Activated CD4-positive, CD25-positive, alpha-beta regulatory T cell treated with anti-CD3 and anti-CD28 coated beads, Interleukin-2, amount 50 U/mL, for 16 hours (primary cell): Measurements from ENCODE around the gene PREX1.
A peak's percentile ranks its signal among the peaks of the same experiment; 100 is the strongest.

Experiments used
- DNase-seq: peaks from one replicate; pipeline ENCODE4 v3.0.0-alpha.2; 2020; ENCODE audit warnings: low read depth, low spot score

PREX1 gene

DNA sequence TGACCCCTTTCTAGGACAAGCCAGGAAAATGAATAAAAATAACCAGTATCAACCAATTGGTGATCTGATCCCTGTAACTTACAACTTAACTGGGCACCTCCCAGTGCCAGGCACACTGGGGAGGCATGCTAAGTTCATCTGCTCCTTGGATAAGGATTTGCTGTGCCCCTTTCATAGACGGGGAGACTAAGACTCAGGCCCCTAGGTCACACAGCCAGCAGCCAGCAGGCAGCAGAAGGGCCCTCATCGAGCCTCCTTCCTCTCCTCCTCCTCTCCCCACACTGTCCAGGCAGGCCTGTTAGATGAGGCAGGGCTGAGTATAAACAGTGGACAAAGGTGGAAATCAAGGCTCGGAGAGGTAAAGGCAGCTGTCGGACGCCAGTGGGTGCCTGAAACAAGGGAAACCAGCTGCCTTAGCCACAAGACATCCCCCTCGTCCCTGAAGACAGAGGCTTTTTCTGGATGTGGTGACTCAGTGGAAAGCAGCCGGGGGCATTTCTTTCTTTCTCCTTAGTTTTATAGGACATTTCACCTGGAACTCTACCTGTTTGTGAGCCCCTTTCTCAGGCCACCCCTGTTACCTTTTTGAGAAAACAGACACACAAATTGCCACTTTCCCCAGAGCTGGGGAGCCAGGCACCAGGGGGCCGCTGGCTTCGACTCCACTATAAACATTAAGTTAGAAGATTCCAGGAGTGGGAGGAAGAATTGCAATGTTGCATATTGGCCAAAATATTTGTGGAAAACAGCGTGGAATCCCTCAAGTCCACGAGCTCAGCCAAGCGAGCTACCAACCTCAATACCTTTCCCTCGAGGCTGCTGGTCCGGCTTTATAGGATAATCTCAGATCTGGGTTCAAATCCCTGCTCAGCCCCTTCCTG lies 166.0 kb downstream of the PREX1 start:
- no peak for DNase-seq

DNA sequence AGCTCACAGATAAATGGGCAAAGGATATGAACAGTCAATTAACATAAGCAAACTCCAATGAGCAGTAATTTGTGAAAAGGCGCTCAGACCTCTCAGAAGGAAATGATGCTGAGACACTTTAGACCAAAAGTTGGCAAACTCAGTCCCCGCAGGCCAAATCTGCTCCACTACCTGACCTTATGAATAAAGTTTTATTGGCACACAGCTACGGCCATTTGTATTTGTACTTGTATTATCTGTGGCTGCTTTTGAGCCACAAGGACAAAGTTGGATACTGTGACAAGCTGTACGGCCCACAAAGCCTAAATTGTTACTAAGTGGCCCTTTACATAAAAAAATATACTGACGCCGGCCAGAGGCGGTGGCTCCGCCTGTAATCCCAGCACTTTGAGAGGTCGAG lies 167.0 kb downstream of the PREX1 start:
- no peak for DNase-seq

DNA sequence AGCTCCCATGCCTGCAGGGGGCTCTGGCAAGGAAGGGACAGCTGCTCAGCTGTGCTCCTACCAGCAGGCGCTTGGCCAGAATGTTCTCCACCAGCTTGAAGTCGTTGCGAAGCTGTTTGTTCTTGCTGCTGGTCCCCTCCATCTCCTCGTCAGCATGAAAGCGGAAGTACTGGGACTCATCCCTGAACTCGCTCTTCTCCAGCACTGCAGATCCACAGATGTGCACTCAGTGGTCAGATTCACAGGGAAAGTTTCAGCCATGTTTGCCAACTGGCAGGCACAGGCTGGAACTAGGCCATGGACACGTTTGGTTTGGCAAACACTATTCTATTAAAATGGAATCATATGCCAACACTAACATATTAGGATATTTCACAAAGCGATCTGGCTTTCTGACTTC lies 167.9 kb downstream of the PREX1 start:
- no peak for DNase-seq

DNA sequence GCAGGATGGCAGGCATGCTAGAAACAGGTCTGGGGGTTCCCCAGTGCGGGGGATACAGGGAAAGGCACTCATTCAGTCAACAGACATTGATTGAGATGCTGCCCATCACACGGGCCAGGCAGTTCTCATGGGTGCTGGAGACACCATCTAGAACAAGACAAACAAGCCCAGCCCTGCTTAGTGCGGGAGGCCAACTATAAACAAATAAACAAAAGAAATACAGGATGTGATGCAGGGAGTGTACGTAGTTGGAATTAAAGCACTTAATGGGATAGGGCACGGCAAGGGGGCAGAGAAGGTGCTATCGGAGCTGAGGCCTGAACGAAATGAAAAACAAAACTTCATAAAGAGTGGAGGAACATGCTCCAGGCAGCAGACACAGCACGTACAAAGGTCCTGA lies 169.3 kb downstream of the PREX1 start:
- DNase-seq: no peak

DNA sequence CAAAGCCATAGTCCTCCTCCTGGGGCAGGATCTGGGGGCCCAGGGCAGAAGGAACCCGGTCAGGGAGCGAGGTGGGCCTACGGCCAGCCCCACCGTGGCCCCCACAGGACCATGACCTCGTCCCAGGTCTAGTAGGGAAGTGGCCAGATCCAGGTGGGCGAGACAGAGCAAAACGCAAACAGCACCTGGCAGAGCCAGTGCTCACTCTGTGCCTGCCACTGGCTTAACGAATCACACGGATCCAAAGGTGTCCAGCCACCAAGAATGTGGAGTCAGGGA lies 169.7 kb downstream of the PREX1 start:
- no peak for DNase-seq

DNA sequence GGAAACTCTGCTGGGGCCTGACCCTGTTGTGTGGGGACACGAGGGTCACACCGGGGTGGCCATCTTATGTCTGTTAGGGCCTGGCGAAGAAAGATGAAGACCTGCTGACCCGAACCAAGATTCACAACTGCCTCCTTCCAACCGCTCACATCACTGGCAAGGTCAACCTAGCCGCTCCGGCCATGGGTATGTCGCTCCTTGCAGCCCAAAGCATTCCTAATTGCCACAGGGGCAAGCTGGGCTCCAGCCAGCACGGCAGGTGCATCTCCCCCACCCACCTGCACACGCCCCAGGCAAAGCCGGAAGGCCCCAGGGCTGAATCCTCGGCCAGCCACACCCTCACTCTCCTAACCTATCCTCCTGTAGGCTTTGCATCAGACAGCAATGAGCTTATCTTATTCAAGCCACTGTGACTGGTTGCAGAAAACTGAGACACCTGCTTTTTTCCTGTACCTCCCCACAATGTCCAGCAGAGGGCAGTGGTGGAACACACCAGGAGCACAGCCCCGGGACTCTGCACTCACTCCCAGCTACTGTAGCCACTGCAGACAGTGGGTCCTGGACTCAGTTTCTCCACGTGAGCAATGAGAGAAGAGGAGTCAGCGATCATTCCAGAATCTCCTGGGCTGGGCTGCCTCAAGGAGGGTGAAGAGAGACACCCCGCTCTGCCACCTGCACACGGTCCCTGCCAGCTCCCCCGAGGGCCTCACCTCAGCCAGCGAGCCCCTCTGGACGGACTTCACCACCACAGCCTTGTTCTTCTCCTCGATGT lies 170.2 kb downstream of the PREX1 start:
- peak; percentile 38 for DNase-seq

DNA sequence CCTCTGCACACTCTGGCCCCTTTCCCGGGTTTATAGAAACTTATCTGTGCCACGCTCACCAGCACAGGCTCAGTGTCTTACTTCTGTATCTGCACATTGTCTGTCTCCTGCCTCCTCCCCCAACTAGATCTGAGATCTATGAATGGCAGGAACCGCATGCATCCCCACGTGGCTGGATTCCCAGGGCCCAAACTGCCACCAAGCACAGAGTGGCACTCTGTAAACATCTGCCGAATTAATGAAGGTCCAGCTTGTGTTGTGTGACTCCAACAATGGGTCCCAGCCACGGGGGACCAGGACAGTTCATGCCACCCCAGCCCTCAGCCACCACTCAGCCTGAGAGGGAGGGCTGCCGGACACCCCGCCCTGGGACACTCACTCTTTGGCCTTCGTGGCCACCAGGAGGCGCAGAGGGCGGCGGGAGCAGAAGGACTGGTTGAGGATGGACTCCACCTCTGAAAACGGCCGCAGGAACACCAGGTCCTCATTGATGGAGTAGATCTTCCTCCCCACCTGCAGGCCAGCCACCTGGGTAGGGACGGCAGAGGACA lies 171.1 kb downstream of the PREX1 start:
- DNase-seq: no peak

DNA sequence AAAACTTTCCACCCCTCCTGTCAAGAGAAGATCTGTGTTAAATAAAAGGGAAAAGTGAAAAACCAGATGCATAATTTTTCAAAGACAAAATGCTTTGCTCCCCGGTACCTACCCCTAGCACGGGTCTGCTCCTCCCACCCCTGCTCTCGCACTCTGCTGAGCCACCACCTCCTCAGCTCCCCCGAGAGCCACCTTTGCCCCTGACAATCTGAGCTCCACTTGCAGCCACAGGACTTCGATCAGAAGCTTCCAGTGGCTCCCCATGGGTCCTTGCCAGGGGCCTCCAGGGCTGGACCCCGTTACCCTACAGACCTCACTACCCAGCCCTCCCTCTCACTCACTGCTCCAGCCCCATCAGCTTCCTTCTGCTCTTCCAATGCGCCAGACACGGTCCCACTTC lies 171.7 kb downstream of the PREX1 start:
- DNase-seq: no peak

DNA sequence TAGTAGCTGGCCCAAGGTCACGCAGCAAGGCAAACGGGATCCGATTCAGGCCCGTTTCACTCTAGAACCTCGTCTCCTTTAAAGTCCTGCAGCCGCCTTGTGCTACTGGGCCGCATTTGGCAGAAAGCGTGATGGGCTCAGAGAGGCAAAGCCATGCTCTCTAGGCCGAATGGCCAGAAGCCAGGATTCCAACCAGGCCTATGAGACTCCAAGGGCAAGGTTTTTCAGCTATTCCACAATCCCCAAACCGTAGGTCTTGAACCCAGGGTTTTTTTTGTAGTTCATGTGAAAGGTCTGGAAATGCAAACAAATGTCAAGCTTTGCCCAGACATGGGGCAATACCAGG lies 174.1 kb downstream of the PREX1 start:
- DNase-seq: no peak

DNA sequence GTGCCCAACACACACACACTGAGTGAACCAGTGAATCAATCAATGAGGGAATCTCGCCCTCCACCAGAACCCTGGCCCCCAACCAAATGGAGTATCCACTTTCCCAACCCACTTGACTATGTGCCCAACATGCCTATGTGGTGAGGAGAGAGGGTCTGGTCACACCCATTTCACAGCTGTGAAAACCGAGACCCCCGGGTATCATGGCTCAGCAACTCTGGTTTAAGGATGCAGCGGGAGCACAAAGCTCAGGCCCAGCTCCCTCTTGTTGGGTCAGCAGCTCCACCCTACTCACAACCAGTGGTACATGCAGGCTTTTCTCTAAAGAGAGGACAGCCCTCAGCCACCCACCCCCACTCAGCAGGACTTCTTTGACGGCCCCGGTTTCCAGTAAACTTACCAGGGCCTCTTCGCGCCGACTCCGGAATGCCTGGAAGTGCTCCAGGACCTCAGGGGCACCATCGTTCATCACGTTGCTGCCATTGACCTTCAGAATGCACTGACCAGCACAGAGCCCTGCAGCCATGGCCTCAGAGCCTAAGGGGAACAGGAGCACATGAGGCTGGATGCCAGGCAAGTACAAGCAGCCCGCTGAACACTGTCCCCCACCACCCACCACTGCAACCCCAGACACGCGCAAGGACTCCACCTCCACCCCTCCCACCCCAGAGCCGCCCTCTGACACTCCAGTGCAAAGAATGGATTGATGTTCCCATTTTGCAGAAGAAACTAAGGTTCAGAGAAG lies 174.7 kb downstream of the PREX1 start:
- no peak for DNase-seq

DNA sequence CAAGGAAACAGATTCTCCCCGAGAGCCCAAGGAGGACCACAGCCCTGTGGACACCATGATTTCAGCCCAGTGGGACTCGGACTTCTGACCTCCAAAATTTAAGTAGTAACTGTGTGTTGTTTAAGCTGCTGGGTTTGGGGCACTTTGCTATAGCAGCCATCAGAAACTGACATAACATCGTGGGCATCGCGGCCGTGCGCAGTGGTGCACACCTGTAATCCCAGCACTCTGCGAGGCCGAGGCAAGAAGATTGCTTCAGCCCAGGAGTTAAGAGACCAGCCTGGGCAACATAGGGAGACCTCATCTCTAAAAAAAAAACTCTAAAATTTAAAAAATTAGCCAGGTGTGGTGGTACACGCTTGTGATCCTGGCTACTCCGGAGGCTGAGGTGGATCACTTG lies 175.8 kb downstream of the PREX1 start:
- no peak for DNase-seq

DNA sequence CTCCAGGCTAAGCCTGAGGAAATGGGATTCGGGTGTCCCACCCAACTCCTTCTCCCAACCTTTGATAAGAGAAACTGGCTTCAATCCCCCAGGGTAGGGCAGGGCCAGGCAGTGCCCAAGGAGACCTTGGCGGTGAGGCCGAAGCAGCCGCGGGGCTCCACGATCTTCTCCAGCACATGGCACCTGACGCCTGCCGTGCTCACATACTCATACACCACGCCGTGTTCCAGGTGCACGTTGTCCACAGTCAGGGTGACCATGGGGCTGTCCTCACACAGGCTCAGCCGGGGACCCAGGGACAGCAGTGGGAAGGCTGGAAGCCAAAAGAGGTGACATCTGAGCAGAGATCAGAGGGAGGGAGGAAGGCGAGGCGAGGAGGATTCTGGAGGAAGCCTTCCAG lies 176.5 kb downstream of the PREX1 start:
- no peak for DNase-seq

DNA sequence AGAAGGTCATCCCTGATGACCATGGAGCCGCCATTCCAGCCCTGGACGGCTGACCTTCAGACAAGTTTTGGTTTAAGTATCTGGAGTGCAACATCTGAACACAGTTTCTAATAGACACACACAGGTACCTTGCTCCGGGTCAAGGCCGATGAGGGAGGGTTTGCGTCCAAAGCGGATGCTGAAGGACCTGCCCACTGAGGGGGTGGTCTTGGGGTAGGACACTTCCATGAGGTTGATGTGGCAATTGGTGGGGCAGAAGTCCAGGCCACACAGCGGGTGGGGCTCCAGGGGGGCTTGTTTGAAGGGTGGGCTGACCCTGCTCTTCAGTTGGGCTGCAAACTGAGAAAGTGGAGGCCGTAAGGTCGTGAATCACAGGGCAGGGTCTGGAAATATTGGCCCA lies 177.9 kb downstream of the PREX1 start:
- DNase-seq: no peak

DNA sequence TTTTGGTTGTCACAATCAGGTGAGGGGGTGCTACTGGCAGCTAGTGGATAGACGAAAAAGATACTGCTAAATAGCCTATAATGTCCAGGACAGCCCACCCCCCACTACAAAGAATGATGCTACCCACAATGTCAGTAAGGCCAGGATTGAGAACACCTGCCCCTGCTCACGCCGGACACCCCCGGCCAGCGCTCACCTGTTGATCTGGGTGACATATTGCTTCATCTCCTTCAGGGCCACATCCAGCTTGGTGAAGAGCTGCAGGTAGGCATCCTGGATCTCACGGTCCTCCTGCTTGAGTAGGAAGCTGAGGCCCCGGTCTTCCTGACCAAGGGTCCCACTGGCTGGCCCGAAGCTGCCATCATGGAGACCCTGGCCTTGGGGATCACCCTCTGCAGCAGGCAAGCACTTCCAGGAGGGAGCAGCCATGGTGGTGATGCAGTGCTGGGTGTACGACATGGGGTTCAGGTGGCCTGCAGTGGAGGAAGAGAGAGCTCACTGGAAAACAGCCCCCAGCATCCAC lies 178.6 kb downstream of the PREX1 start:
- DNase-seq: no peak

DNA sequence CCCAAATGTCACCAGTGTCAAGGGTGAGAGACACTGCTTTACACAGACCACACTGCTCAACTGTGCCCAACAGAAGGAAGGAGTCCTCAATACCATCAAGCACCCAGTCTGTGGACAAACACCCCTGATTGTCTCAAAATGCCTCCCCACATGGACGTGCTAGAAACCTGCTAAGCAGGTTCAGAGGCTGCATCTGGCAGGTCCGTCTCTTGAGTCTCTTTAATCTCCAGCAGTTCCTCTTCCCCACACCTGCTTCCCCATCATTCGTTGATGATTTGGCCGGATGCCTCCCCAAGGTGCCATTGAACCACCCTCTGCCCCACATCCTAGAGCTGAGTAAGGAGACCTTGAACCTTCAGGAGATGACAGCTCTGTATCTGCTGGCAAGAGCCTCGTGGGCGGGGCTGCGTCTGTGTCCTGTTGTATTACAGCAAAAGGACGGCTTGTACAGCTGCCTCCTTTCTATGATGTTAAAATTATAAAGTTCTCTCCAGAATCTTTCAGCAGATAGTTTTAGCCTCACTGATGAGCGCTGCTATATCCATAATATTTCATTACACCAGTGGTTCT lies 179.2 kb downstream of the PREX1 start:
- DNase-seq: no peak

DNA sequence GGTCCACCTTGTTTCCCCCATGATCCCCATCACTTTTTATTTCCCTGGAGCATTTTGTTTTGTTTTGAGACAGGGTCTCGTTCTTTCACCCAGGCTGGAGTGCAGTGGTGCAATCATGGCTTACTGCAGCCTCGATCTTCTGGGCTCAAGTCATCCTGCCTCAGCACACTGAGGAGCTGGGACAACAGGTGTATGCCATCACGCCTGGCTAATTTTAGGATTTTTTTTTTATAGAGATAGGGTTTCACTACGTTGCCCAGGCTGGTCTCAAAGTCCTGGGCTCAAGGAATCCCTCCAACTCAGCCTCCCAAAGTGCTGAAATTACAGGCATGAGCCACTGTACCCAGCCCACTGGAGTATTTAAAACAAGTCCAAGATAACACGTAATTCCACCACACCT lies 179.9 kb downstream of the PREX1 start:
- DNase-seq: no peak

DNA sequence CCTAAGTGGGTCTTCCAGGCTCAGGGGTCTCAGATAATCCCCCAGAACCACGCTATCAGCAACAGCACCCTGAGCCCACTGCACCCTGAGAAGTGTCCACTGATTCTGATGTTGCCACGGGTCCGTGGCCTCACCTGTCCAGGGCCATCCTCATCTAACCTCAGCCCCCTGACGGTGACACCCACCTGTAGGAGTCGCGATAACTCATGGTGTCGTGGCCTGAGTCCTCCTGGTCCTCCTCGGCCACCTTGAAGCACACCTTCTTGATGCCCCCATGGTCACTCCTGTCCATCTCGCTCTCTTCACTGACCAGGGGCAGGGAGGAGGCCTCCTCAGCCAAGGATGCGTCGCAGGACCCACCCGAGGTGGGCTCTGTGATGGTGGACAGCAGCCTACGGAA lies 182.1 kb downstream of the PREX1 start:
- DNase-seq: no peak

DNA sequence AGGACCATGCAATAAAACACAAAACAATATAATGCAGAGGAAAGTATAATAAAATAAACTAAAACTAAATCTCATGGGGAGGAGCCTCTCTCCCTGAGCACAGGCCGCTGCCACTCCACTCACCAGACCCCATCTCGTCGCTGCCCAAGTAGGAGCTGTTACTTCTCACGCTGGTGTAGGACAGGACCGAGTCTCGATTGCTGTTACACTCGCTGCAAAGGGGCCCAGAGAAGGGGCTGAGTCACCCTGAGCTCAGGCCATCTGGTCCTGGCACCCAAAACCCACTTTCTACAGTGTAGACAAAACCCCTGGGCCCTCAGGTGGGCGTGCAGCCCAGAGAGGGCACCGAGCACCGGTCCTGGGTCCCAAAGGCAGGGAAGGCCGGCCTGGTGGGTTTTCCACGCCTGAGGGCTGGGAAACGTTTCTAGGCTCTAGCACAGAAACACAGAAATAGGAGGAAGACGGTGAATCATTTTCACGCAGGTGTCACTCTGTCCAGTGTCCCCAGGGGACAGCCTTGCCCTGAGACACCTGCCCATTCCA lies 183.4 kb downstream of the PREX1 start:
- DNase-seq: no peak

DNA sequence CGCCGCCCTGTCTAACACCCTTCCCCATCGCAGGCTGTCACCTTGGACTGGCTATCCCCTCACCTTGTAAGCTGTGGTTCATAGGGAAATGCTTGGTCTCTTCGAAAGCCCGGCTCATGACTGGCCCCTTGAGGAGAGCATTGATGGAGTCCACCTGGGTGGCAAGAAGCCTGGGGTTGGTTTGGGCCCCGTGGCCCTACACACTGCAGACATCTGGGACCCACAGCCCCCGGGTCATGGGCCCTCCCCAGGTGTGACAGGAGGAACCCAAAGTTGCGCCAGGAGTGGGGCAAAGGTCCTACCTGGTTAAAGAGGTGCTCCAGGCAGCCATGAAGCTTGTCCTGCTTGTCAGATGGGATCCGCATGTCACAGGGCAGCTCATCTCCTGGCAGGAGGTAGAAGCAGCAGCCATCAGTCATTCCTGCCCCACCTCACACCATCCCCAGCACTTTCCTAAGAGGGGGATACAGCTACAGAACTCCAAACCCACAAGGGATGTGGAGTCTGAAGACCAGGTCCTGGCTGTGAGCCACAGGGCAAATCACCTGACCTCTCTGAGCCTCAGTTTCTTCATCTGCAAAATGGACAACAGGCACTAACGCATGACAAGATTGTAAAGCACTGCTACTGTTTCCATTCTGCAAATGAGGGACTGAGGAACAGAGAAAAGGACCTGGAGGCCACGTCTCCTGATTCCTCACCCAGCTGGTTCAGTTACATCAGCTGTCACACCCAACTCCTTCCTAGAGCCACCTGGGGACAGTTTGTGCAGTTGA lies 185.5 kb downstream of the PREX1 start:
- DNase-seq: no peak

DNA sequence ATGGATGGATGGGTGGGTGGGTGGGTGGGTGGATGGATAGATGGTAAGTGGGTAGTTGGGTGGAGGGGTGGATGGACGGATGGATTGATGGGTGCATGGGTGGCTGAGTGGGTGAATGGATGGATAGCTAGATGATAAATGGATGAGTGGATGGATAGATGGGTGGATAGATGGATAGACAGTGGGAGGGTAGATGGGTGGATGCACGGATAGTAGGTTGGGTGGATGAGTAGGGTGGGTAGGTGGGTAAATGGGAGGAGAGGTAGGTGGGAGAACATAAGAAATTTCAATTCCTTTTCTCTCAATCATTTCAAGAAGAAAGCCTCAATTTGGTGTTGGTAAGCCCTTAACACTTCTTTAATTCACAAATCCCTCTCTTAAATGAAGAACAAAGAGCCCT lies 186.9 kb downstream of the PREX1 start:
- DNase-seq: no peak

DNA sequence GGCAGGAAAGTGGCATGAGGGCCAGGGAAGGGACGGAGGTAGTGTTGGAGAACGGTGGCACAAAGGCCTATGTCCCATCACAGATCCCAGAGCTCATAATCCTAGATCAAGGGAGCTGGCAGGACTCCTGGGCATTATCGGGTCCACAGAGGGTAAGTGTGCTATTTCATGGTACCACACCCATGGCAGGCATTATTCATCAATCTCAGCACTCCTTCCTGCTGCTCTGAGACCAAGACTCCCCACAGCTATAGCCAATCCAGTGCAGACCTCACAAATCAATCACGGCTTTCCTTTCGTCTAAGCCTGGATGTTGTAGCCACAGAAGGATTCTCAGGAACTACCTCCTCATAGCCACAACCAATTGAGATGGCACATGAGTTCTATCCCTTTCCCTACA lies 187.9 kb downstream of the PREX1 start:
- no peak for DNase-seq
